PC-9 (cell line): Measurements from ENCODE around the gene FBXL5.

Source experiments
- CTCF ChIP-seq: fragments of 200-600 bp; sonication (generic); conservative IDR thresholded peaks from 2 replicates; pipeline ENCODE4 v1.6.1; 2017; ENCODE audit warnings: mixed run types, antibody characterized with exemption, mild to moderate bottlenecking, moderate library complexity
- EZH2 ChIP-seq: fragments of 200-600 bp; sonication (generic); IDR thresholded peaks from 2 replicates; pipeline ENCODE4 v1.8.0; 2017; ENCODE audit warnings: antibody characterized with exemption, low read depth

GRCh38 chr4:15689540-15689939 lies 34.4 kb upstream of the FBXL5 start:
- TF ChIP-seq CTCF (no peak), EZH2 (no peak)
